Transverse colon (tissue), 4 donors: ENCODE measurements around the gene MFAP1. TPM values are rescaled to one million over a fixed set of nuclear protein-coding genes. Genes with fewer than 3 reads are reported as not detected.
"Not testable (repeated sequence)": the region's sequence is repeated elsewhere in the genome, so short reads cannot be mapped to it uniquely, and the experiment has no call there.

Source experiments
- DNase-seq: peaks from one replicate; pipeline ENCODE4 v3.0.0-alpha.2; 2019
- H3K27ac ChIP-seq, 4 donors: fragments of 200-600 bp; sonication (generic); 2 replicates each; pipeline ENCODE4 v1.5.1; 2016 to 2018; ENCODE audit warnings: inconsistent platforms in 4 of 4
- H3K27me3 ChIP-seq: fragments of 200-600 bp; sonication (generic); 2 replicates; pipeline ENCODE4 v1.5.1; 2017; ENCODE audit warnings: inconsistent platforms
- H3K36me3 ChIP-seq, 4 donors: fragments of 200-600 bp; sonication (generic); 2 replicates each; pipeline ENCODE4 v1.5.1; 2017 to 2019; ENCODE audit warnings: inconsistent platforms in 4 of 4
- H3K4me1 ChIP-seq, 4 donors: fragments of 200-600 bp; sonication (generic); 2 replicates each; pipeline ENCODE4 v1.5.1; 2017 to 2020; ENCODE audit warnings: inconsistent platforms in 4 of 4
- H3K4me3 ChIP-seq, 4 donors: fragments of 200-600 bp; sonication (generic); 1 replicate in 1 of 4; 2 replicates in 3 of 4; pipeline versions ENCODE4 v1.5.1 to v1.6.1; 2017 to 2019; ENCODE audit warnings: inconsistent platforms in 4 of 4
- H3K9me3 ChIP-seq, 2 donors: fragments of 200-600 bp; sonication (generic); 2 replicates each; pipeline ENCODE4 v1.5.1; 2017 to 2019; ENCODE audit warnings: inconsistent platforms in 2 of 2
- CTCF ChIP-seq, 5 experiments: fragments of 200-600 bp in 3 of 5; fragments of 450-650 bp in 2 of 5; sonication (generic) in 3 of 5; IDR thresholded peaks; 1 replicate in 2 of 5; 2 replicates in 3 of 5; pipeline ENCODE4 v1.5.1; 2016 to 2017; ENCODE audit warnings: antibody characterized with exemption in 5 of 5, inconsistent platforms in 3 of 5, mild to moderate bottlenecking in 2 of 5, moderate library complexity in 1 of 5
- EP300 ChIP-seq: sonication (generic); formaldehyde crosslinking; IDR thresholded peaks from one replicate; pipeline ENCODE4 v1.6.1; 2017; ENCODE audit warnings: antibody characterized with exemption, low read depth
- POLR2A ChIP-seq: fragments of 450-650 bp; IDR thresholded peaks from one replicate; pipeline ENCODE4 v1.6.1; 2016; ENCODE audit warnings: antibody characterized with exemption, mild to moderate bottlenecking, moderate library complexity
- POLR2AphosphoS5 ChIP-seq, 3 donors: sonication (generic); formaldehyde crosslinking; IDR thresholded peaks; one replicate each; pipeline ENCODE4 v1.6.1; 2016; ENCODE audit warnings: antibody characterized with exemption in 3 of 3
- WGBS, 2 donors: methylation state at CpG; one replicate each; pipeline ENCODE4 v1.1.5; 2018; ENCODE audit warnings: low coverage in 1 of 2; 5-methylcytosine and 5-hydroxymethylcytosine counted together
- in situ Hi-C, 4 donors: fragments of 200-750 bp; cut with MboI; loops; one replicate each; pipeline versions ENCODE4 v1.15.0 to v1.15.1; 2017; ENCODE audit warnings: low sequenced_read_pairs in 3 of 4, low pct_ligation_motif_present in 1 of 4, low pct_unique_long_range_greater_than_20kb in 1 of 4
- intact Hi-C: fragments of 100-400 bp; cut with DNase I; formaldehyde crosslinking; loops from one replicate; pipeline ENCODE4 v1.15.1; 2023; ENCODE audit warnings: low total_unique reads
- total RNA-seq, 4 donors: library from RNA; depleted of rRNA; stranded (reverse); fragments of >200 nt; gene quantifications; one replicate each; pipeline ENCODE4 v1.1.0, GENCODE V29; 2016

MFAP1 gene
- total RNA-seq, 4 donors from 2014 or later, result 9.8 to 32.9 (median 16.3) TPM

- 71 to 88% methylated on average over 6 of the region's 6 CpGs for WGBS, 2 donors
- no peak for DNase-seq
- TF ChIP-seq POLR2A (no peak), CTCF (IDR thresholded peaks at IDR 0.05) (no peak), EP300 (no peak), POLR2AphosphoS5 (IDR thresholded peaks at IDR 0.05) (no peak)
- no peak overlapping the region for H3K27ac ChIP-seq
- no peaks in the 10 kb centered on the region for H3K27me3 ChIP-seq
- no peaks in the 10 kb centered on the region for H3K9me3 ChIP-seq
- in situ Hi-C loops, result no loop called here
- intact Hi-C loops, result no loop called here
- H3K4me3 ChIP-seq, result no peak overlapping the region
- H3K36me3 ChIP-seq, result peaks cover 0 to 82% (median 23%) of the 10 kb centered on the region in 4 donors
- no peaks in the 10 kb centered on the region for H3K4me1 ChIP-seq
These were observed 15.4 kb downstream of the MFAP1 start for GRCh38 chr15:43808960-43809678.

- Histone ChIP-seq H3K4me3 (no peak overlapping the region), H3K27me3 (no peaks in the 10 kb centered on the region), H3K4me1 (no peaks in the 10 kb centered on the region), H3K9me3 (no peaks in the 10 kb centered on the region), H3K36me3 (peaks cover 0 to 79% (median 20%) of the 10 kb centered on the region in 4 donors), H3K27ac (no peak overlapping the region)
- no peak for DNase-seq
- in situ Hi-C loops, result no loop called here
- intact Hi-C loops, result no loop called here
- TF ChIP-seq CTCF (IDR thresholded peaks at IDR 0.05) (no peak), POLR2A (no peak), POLR2AphosphoS5 (IDR thresholded peaks at IDR 0.05) (no peak), EP300 (no peak)
- 47 to 68% methylated on average over 5 of the region's 5 CpGs for WGBS, 2 donors
These were observed 16.0 kb downstream of the MFAP1 start for GRCh38 chr15:43808435-43808950.

- Histone ChIP-seq H3K4me1 (peaks cover 22 to 35% (median 28%) of the 10 kb centered on the region in 4 donors), H3K36me3 (peaks cover 0 to 43% (median 4%) of the 10 kb centered on the region in 4 donors)
- H3K27ac ChIP-seq, H3K27me3 ChIP-seq, H3K4me3 ChIP-seq, intact Hi-C loops, in situ Hi-C loops, DNase-seq, H3K9me3 ChIP-seq: not testable (repeated sequence)
- 96 to 100% methylated on average over 2 to 7 of the region's 7 CpGs for WGBS, 2 donors
These were observed 21.8 kb downstream of the MFAP1 start for GRCh38 chr15:43802676-43803075.

GRCh38 chr15:43800286-43801141, 24.0 kb downstream of the MFAP1 start, which contains the start of gene HYPK:
Gene HYPK (plus strand): TSS chr15:43800599. CDS start chr15:43800623, 24 bp downstream.
- intact Hi-C loops (no loop called here), in situ Hi-C loops (no loop called here)
- no peaks in the 10 kb centered on the region for H3K9me3 ChIP-seq
- H3K36me3 ChIP-seq, result peaks cover 0 to 21% (median 4%) of the 10 kb centered on the region in 4 donors
- H3K27me3 ChIP-seq, result no peaks in the 10 kb centered on the region
- DNase-seq, result peak; percentile 95
- WGBS, 2 donors, result 5 to 26% methylated on average over 5 to 44 of the region's 44 CpGs
- no peak for TF ChIP-seq EP300
- peak; percentile 90 for TF ChIP-seq POLR2A
- TF ChIP-seq CTCF (IDR thresholded peaks at IDR 0.05), result no peak
- TF ChIP-seq POLR2AphosphoS5 (IDR thresholded peaks at IDR 0.05), result peak; percentile 80 to 91 (median 90)
- peaks cover 27 to 57% (median 37%) of the 10 kb centered on the region in 4 donors for H3K4me1 ChIP-seq
- H3K27ac ChIP-seq, result peak within 1 kb of the TSS; percentile 89 to 93 (median 92)
- H3K4me3 ChIP-seq, result peak within 1 kb of the TSS; percentile 62 to 88 (median 78)
